Endothelial cell of umbilical vein (primary cell): ENCODE results near the gene BBX. TPM values are rescaled to one million over a fixed set of nuclear protein-coding genes. Genes with fewer than 3 reads are reported as not detected.

Source experiments
- BruUV-seq: library from RNA; stranded (reverse); fragments of 400-500 nt; replicated peaks from 2 replicates; lab custom pipeline; 2021; lab: Mats Ljungman, UMichigan
- CTCF ChIA-PET: fragments of 300-600, 350-600 bp; sonication (Branson Sonifier 250); formaldehyde crosslinking; loops from one replicate; lab custom pipeline; 2021; ENCODE audit warnings: antibody characterized with exemption, inconsistent platforms; lab: Charles Lee
- POLR2A ChIA-PET: fragments of 300-600, 350-600 bp; sonication (Branson Sonifier 250); formaldehyde crosslinking; loops from one replicate; lab custom pipeline; 2021; ENCODE audit warnings: antibody characterized with exemption, inconsistent platforms; lab: Charles Lee
- DNase-seq: peaks from one replicate; pipeline ENCODE4 v3.0.0-alpha.2; 2011; ENCODE audit warnings: low read depth, low spot score
- FAIRE-seq: peaks from 2 replicates; lab custom pipeline; 2011; peaks lifted over from hg19 to GRCh38; lab: Jason Lieb, UNC
- H2AFZ ChIP-seq: 2 replicates; pipeline ENCODE4 v1.6.0; 2012; ENCODE audit warnings: low read depth, low read length, control low read depth, inconsistent platforms
- H3K27ac ChIP-seq: 2 replicates; pipeline ENCODE4 v1.5.1; 2011; ENCODE audit warnings: low read depth, mild to moderate bottlenecking, control low read depth, low read length, moderate library complexity; ENCODE audit not compliant: insufficient read depth
- H3K27me3 ChIP-seq, 2 experiments: 2 replicates each; pipeline versions ENCODE4 v1.6.0 to v1.6.1; 2011; ENCODE audit warnings: low read length in 2 of 2, mixed read lengths in 1 of 2; ENCODE audit not compliant: control insufficient read depth in 2 of 2, insufficient read depth in 2 of 2
- H3K36me3 ChIP-seq, 2 experiments: 2 replicates in 1 of 2; 3 replicates in 1 of 2; pipeline ENCODE4 v1.5.1; 2011; ENCODE audit warnings: low read length in 2 of 2, mild to moderate bottlenecking in 1 of 2, moderate library complexity in 1 of 2; ENCODE audit not compliant: control insufficient read depth in 2 of 2, insufficient read depth in 2 of 2; ENCODE audit errors: extremely low read depth in 1 of 2
- H3K4me1 ChIP-seq: 3 replicates; pipeline ENCODE4 v1.5.1; 2011; ENCODE audit warnings: mild to moderate bottlenecking, low read length; ENCODE audit not compliant: control insufficient read depth, insufficient read depth; ENCODE audit errors: extremely low read depth
- H3K4me2 ChIP-seq: 2 replicates; pipeline ENCODE4 v1.6.1; 2011; ENCODE audit warnings: low read length, control low read depth, mixed read lengths; ENCODE audit not compliant: insufficient read depth
- H3K4me3 ChIP-seq, 3 experiments: fragments of 200-600 bp in 1 of 3; sonication (generic), shearing (Covaris generic) in 1 of 3; replicated peaks in 1 of 3; 2 replicates each; pipeline ENCODE4 v1.5.1; 2011 to 2016; ENCODE audit warnings: control low read depth in 3 of 3, low read length in 3 of 3, mild to moderate bottlenecking in 2 of 3, inconsistent platforms in 1 of 3, low read depth in 1 of 3, moderate library complexity in 1 of 3; ENCODE audit not compliant: insufficient read depth in 1 of 3
- H3K79me2 ChIP-seq: 2 replicates; pipeline ENCODE4 v1.6.0; 2012; ENCODE audit warnings: low read length, inconsistent platforms; ENCODE audit not compliant: control insufficient read depth, insufficient read depth
- H3K9ac ChIP-seq: replicated peaks from 2 replicates; pipeline ENCODE3; 2011; ENCODE audit warnings: low read length, control low read depth; ENCODE audit not compliant: insufficient read depth; ENCODE audit errors: extremely low read depth
- H3K9me1 ChIP-seq: replicated peaks from 3 replicates; pipeline ENCODE4 v1.6.0; 2011; ENCODE audit warnings: mild to moderate bottlenecking, low read length; ENCODE audit not compliant: control insufficient read depth, insufficient read depth; ENCODE audit errors: extremely low read depth
- H3K9me3 ChIP-seq: replicated peaks from 2 replicates; pipeline ENCODE4 v1.5.1; 2012; ENCODE audit warnings: low read length, inconsistent platforms; ENCODE audit not compliant: control insufficient read depth, insufficient read depth
- H4K20me1 ChIP-seq: replicated peaks from 2 replicates; pipeline ENCODE3; 2011; ENCODE audit warnings: mild to moderate bottlenecking, low read length; ENCODE audit not compliant: control insufficient read depth, insufficient read depth; ENCODE audit errors: extremely low read depth
- EZH2 ChIP-seq: IDR thresholded peaks from 2 replicates; pipeline ENCODE4 v1.6.1; 2012; ENCODE audit warnings: borderline replicate concordance, low read depth, mild to moderate bottlenecking, moderate library complexity, low read length, inconsistent platforms; ENCODE audit not compliant: severe bottlenecking
- FOS ChIP-seq: IDR thresholded peaks from 2 replicates; pipeline ENCODE4 v1.6.1; 2011; ENCODE audit warnings: mild to moderate bottlenecking, low read length, moderate library complexity, borderline replicate concordance; ENCODE audit not compliant: insufficient read depth
- GATA2 ChIP-seq: IDR thresholded peaks from 2 replicates; pipeline ENCODE4 v1.7.0; 2011; ENCODE audit warnings: low read depth, mild to moderate bottlenecking, moderate library complexity, mixed read lengths, low read length; ENCODE audit not compliant: insufficient read length, insufficient read depth
- JUN ChIP-seq: IDR thresholded peaks from 2 replicates; pipeline ENCODE4 v1.6.1; 2011; ENCODE audit warnings: borderline replicate concordance, low read depth; ENCODE audit not compliant: insufficient read length, insufficient read depth
- MAX ChIP-seq: IDR thresholded peaks from 2 replicates; pipeline ENCODE4 v1.6.1; 2011; ENCODE audit not compliant: insufficient read depth, insufficient read length
- MYC ChIP-seq: IDR thresholded peaks from one replicate; pipeline ENCODE4 v1.6.1; 2011; ENCODE audit warnings: mild to moderate bottlenecking, low read depth, low read length
- POLR2A ChIP-seq: IDR thresholded peaks from 2 replicates; pipeline ENCODE4 v1.6.1; 2012; ENCODE audit warnings: low read depth, mild to moderate bottlenecking, control low read depth, low read length
- POLR2AphosphoS5 ChIP-seq: IDR thresholded peaks from 2 replicates; pipeline ENCODE4 v1.6.1; 2012; ENCODE audit warnings: low read depth, mild to moderate bottlenecking, control low read depth, low read length, moderate library complexity; ENCODE audit not compliant: insufficient read depth
- dilution Hi-C: fragments of 300-500 bp; cut with MboI; formaldehyde crosslinking; loops from one replicate; pipeline ENCODE4 v1.15.0; 2019; ENCODE audit warnings: low sequenced_read_pairs; ENCODE audit not compliant: extremely low pct_ligation_motif_present
- intact Hi-C: fragments of 100-400 bp; cut with micrococcal nuclease; formaldehyde crosslinking; loops from one replicate; pipeline ENCODE4 v1.10.0; 2022
- polyA plus RNA-seq, 4 experiments: library from polyadenylated mRNA; depleted of rRNA in 3 of 4; stranded (reverse) in 3 of 4; unstranded in 1 of 4; fragments of >200 nt; gene quantifications; 2 replicates each; pipeline versions ENCODE4 v1.2.1 to v1.2.3, GENCODE V29; 2011 to 2012; ENCODE audit warnings: missing spikeins in 1 of 4
- total RNA-seq: library from RNA; stranded (reverse); gene quantifications from 2 replicates; pipeline ENCODE4 v1.2.3, GENCODE V29; 2021
- TF ChIP-seq, protein P1 (sequence below), 2 donors: IDR thresholded peaks; 1 replicate in 1 of 2; 2 replicates in 1 of 2; pipeline ENCODE4 v1.5.1; 2011; ENCODE audit warnings: low read length in 2 of 2, mild to moderate bottlenecking in 2 of 2, moderate library complexity in 2 of 2, control low read depth in 1 of 2, inconsistent platforms in 1 of 2, low read depth in 1 of 2; ENCODE audit not compliant: insufficient read depth in 1 of 2; ENCODE audit errors: extremely low read depth in 1 of 2

The BBX gene
- total and polyA plus RNA-seq, 2 donors (not counting 3 experiments of a cell fraction or from before 2014, with no cell fraction given) = 21.4 to 43.4 TPM

- Histone ChIP-seq H3K9me1 (no peaks in the 10 kb centered on the region), H3K4me2 (no peak overlapping the region), H3K9ac (no peak overlapping the region), H3K27ac (no peak overlapping the region), H3K9me3 (no peaks in the 10 kb centered on the region), H2AFZ (no peak overlapping the region), H3K4me1 (no peaks in the 10 kb centered on the region), H3K27me3 (peaks cover 0 to 3% of the 10 kb centered on the region in 2 experiments), H3K36me3 (no peaks in the 10 kb centered on the region), H3K4me3 (no peak overlapping the region), H3K79me2 (no peaks in the 10 kb centered on the region), H4K20me1 (no peaks in the 10 kb centered on the region)
- intact Hi-C loops = no loop called here
- TF ChIP-seq POLR2A = no peak
- no peak for TF ChIP-seq MYC
- no peak for TF ChIP-seq EZH2
- TF ChIP-seq, protein P1, sequence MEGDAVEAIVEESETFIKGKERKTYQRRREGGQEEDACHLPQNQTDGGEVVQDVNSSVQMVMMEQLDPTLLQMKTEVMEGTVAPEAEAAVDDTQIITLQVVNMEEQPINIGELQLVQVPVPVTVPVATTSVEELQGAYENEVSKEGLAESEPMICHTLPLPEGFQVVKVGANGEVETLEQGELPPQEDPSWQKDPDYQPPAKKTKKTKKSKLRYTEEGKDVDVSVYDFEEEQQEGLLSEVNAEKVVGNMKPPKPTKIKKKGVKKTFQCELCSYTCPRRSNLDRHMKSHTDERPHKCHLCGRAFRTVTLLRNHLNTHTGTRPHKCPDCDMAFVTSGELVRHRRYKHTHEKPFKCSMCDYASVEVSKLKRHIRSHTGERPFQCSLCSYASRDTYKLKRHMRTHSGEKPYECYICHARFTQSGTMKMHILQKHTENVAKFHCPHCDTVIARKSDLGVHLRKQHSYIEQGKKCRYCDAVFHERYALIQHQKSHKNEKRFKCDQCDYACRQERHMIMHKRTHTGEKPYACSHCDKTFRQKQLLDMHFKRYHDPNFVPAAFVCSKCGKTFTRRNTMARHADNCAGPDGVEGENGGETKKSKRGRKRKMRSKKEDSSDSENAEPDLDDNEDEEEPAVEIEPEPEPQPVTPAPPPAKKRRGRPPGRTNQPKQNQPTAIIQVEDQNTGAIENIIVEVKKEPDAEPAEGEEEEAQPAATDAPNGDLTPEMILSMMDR (IDR thresholded peaks at IDR 0.05; ENCODE audit: extremely low read depth in 1 of 2, insufficient read depth in 1 of 2, low read depth in 1 of 2, low read length in 2 of 2) = no peak
- no peak for TF ChIP-seq MAX
- no peak for TF ChIP-seq GATA2
- no peak for TF ChIP-seq FOS
- no peak for TF ChIP-seq JUN
- TF ChIP-seq POLR2AphosphoS5 = no peak
- FAIRE-seq (no peak), DNase-seq (no peak)
- BruUV-seq = no TSS peak
- dilution Hi-C loops = no loop called here
- ChIA-PET POLR2A (no interaction called here), CTCF (no interaction called here)
These were observed 24.1 kb upstream of the BBX start for GRCh38 chr3:107498646-107499045.
